HEK293T (cell line): Measurements from ENCODE around the gene SLC7A6.

ENCODE experiments used
- CTCF ChIA-PET: fragments of 350-600 bp; formaldehyde crosslinking; extraction: SDS; loops from one replicate; lab custom pipeline; 2021; ENCODE audit warnings: antibody characterized with exemption, inconsistent platforms; lab: Yijun Ruan, JAX
- POLR2A ChIA-PET: fragments of 350-600 bp; formaldehyde crosslinking; extraction: SDS; loops from one replicate; lab custom pipeline; 2020; ENCODE audit warnings: antibody characterized with exemption, inconsistent platforms; lab: Yijun Ruan, JAX
- DNase-seq: peaks from one replicate; pipeline ENCODE4 v3.0.0; 2012; ENCODE audit warnings: mixed read lengths; ENCODE audit errors: extremely low spot score
- ARNT ChIP-seq: fragments of 450-650 bp; IDR thresholded peaks from 2 replicates; pipeline ENCODE4 v1.6.1; 2017; ENCODE audit warnings: mild to moderate bottlenecking
- BHLHE40 ChIP-seq: fragments of 450-650 bp; IDR thresholded peaks from 2 replicates; pipeline ENCODE4 v1.6.1; 2016; ENCODE audit warnings: mild to moderate bottlenecking, moderate library complexity, borderline replicate concordance
- CTBP1 ChIP-seq: fragments of 450-650 bp; IDR thresholded peaks from 2 replicates; pipeline ENCODE4 v1.6.1; 2016; ENCODE audit warnings: borderline replicate concordance
- ELF4 ChIP-seq: fragments of 450-650 bp; IDR thresholded peaks from 2 replicates; pipeline ENCODE4 v1.6.1; 2017; ENCODE audit warnings: antibody characterized with exemption
- FOXA1 ChIP-seq: fragments of 450-650 bp; IDR thresholded peaks from 2 replicates; pipeline ENCODE4 v1.6.1; 2016; ENCODE audit warnings: mild to moderate bottlenecking
- FOXK2 ChIP-seq: fragments of 450-650 bp; IDR thresholded peaks from 2 replicates; pipeline ENCODE4 v1.6.1; 2016; ENCODE audit warnings: mild to moderate bottlenecking
- FOXM1 ChIP-seq: fragments of 450-650 bp; IDR thresholded peaks from 2 replicates; pipeline ENCODE4 v1.6.1; 2017; ENCODE audit warnings: mild to moderate bottlenecking, borderline replicate concordance
- HDGF ChIP-seq: fragments of 450-650 bp; IDR thresholded peaks from 2 replicates; pipeline ENCODE4 v1.6.1; 2017; ENCODE audit warnings: antibody characterized with exemption, borderline replicate concordance
- L3MBTL2 ChIP-seq: fragments of 450-650 bp; conservative IDR thresholded peaks from 2 replicates; pipeline ENCODE4 v1.6.1; 2016; ENCODE audit warnings: mild to moderate bottlenecking
- LEF1 ChIP-seq: fragments of 450-650 bp; IDR thresholded peaks from 2 replicates; pipeline ENCODE4 v1.6.1; 2017; ENCODE audit warnings: mild to moderate bottlenecking, borderline replicate concordance
- NFRKB ChIP-seq: fragments of 450-650 bp; IDR thresholded peaks from 2 replicates; pipeline ENCODE4 v1.6.1; 2016; ENCODE audit warnings: mild to moderate bottlenecking, moderate library complexity
- SP1 ChIP-seq: fragments of 450-650 bp; IDR thresholded peaks from 2 replicates; pipeline ENCODE4 v1.6.1; 2017
- SUZ12 ChIP-seq: fragments of 450-650 bp; IDR thresholded peaks from 2 replicates; pipeline ENCODE4 v1.6.1; 2016; ENCODE audit warnings: mild to moderate bottlenecking
- TARDBP ChIP-seq: fragments of 450-650 bp; IDR thresholded peaks from 2 replicates; pipeline ENCODE4 v1.6.1; 2016
- ZNF384 ChIP-seq: fragments of 450-650 bp; IDR thresholded peaks from 2 replicates; pipeline ENCODE4 v1.6.1; 2016
- TF ChIP-seq, protein P1 (sequence below): fragments of 450-650 bp; IDR thresholded peaks from 2 replicates; pipeline ENCODE4 v1.6.1; 2016

The SLC7A6 gene

DNA sequence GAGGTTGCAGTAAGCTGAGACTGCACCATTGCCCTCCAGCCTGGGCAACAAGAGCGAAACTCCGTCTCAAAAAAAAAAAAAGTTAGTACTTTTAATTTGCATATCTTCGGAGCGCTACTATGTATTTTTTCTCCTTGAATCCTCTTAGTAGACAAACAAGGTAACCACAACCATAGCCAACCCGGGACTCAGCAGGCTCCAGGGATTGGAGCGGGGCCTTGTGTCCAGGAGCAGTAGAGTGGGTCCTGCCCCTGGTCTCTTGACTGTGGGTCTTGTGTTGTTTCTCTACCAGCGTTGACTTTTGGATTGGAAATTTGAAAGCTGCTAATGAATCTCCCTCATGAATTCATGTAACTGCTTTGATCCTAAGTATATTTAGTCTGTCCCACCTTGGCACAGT, 78.8 kb downstream of the SLC7A6 start:
- DNase-seq: no peak
- TF ChIP-seq FOXM1 (no peak), ZNF384 (no peak), HDGF (no peak), L3MBTL2 (no peak), NFRKB (no peak), FOXA1 (no peak), ELF4 (no peak), SUZ12 (no peak), BHLHE40 (no peak)
- TF ChIP-seq, protein P1, sequence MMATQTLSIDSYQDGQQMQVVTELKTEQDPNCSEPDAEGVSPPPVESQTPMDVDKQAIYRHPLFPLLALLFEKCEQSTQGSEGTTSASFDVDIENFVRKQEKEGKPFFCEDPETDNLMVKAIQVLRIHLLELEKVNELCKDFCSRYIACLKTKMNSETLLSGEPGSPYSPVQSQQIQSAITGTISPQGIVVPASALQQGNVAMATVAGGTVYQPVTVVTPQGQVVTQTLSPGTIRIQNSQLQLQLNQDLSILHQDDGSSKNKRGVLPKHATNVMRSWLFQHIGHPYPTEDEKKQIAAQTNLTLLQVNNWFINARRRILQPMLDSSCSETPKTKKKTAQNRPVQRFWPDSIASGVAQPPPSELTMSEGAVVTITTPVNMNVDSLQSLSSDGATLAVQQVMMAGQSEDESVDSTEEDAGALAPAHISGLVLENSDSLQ: no peak
- CTCF ChIA-PET: no interaction called here

DNA sequence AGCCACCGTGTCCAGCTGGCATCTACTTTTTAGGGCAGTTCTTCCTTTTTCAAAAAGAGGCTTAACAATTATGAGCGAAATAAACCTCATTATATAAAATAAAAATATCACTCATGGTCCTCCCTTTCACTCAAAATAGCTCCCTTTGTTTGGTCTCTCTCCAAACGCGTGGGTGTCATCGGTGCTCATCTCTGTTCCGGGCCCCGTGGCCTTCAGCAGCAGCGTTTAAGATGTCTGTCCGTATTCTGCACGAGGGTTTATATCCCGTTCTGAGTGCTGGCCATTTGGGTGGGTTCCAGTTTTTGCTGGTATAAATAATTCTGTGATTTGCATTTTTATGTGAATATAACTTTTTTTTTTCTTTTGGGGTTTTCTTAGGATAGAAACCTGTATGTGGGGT, 79.9 kb downstream of the SLC7A6 start:
- POLR2A ChIA-PET: no interaction called here
- CTCF ChIA-PET: interaction anchor here (0.6 kb wide), 1 partner anchor 340 kb away, joined by 4 read pairs; no protein-coding TSS in a partner anchor
- DNase-seq: no peak
- TF ChIP-seq HDGF (no peak), LEF1 (no peak), FOXM1 (no peak), TARDBP (no peak), BHLHE40 (no peak), SP1 (no peak), SUZ12 (no peak), ARNT (no peak), NFRKB (no peak), CTBP1 (no peak), FOXA1 (no peak), L3MBTL2 (no peak), FOXK2 (no peak), ELF4 (no peak), ZNF384 (no peak)
- TF ChIP-seq, protein P1: no peak

More for the DNA sequence above, 78.8 kb downstream of the SLC7A6 start:
- POLR2A ChIA-PET: no interaction called here

DNA sequence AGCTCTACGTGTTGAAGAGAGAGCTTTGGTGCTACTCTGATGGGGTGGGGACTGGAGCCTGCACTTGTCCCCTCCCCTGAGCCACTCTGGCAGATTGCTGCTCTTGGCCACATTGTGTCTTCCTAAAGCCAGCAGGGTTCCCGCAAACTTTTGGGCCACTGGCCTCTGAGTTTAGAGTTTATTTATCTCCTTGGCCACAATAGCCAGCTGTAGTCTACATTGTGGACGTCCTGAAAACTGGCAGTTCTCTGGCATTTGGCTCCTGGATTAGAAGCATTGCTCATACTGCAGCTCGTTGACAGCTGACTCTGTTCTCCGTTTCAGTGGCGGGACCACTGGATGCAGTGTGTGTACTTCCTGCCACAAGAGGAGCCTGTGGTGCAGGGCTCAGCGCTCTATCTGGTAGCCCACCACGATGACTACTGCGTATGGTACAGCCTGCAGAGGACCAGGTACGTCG, 81.1 kb downstream of the SLC7A6 start:
- ChIA-PET POLR2A (no interaction called here), CTCF (no interaction called here)
- TF ChIP-seq FOXK2: no peak
- no peak for TF ChIP-seq CTBP1
- TF ChIP-seq SUZ12: no peak
- TF ChIP-seq, protein P1: no peak
- TF ChIP-seq HDGF: no peak
- no peak for TF ChIP-seq SP1
- no peak for TF ChIP-seq LEF1
- TF ChIP-seq ZNF384: no peak
- no peak for TF ChIP-seq NFRKB
- no peak for TF ChIP-seq BHLHE40
- no peak for TF ChIP-seq ELF4
- no peak for TF ChIP-seq L3MBTL2
- TF ChIP-seq TARDBP: no peak
- TF ChIP-seq FOXA1: no peak
- TF ChIP-seq FOXM1: no peak
- DNase-seq: no peak

DNA sequence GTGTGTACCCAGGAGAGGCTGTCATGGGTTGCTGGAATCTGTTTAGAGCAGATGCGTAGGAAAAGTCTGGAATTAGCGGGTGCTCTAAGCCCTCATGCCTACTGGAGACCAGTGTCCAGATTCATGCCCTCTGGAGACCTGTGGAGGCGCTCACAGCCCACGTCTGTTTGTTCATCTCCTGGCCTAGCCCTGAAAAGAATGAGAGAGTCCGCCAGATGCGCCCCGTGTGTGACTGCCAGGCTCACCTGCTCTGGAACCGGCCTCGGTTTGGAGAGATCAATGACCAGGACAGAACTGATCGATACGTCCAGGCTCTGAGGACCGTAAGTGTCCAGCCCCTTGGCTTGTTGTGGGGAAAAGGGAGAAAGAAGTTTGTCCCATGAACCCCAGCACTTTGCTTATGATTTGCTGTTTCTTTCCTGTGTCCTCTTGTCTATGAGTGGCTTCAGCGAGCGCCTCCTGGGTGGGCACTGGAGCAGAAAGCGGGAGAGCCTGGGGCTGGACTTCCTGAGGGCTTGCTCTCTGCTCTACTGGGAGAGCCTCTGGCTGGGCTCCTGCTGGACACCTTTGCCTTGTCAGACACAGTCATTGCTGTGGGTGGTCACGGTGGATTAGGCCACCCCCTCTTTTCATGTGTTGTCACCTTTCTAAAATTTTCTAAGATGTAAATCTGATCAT, 81.8 kb downstream of the SLC7A6 start:
- ChIA-PET CTCF (no interaction called here), POLR2A (no interaction called here)
- TF ChIP-seq HDGF: no peak
- TF ChIP-seq SP1: no peak
- TF ChIP-seq NFRKB: no peak
- TF ChIP-seq ELF4: no peak
- TF ChIP-seq, protein P1: no peak
- TF ChIP-seq ZNF384: no peak
- no peak for TF ChIP-seq L3MBTL2
- no peak for TF ChIP-seq FOXM1
- TF ChIP-seq BHLHE40: no peak
- no peak for TF ChIP-seq CTBP1
- no peak for TF ChIP-seq TARDBP
- TF ChIP-seq LEF1: no peak
- no peak for TF ChIP-seq SUZ12
- no peak for TF ChIP-seq FOXA1
- TF ChIP-seq FOXK2: no peak
- no peak for TF ChIP-seq ARNT

DNA sequence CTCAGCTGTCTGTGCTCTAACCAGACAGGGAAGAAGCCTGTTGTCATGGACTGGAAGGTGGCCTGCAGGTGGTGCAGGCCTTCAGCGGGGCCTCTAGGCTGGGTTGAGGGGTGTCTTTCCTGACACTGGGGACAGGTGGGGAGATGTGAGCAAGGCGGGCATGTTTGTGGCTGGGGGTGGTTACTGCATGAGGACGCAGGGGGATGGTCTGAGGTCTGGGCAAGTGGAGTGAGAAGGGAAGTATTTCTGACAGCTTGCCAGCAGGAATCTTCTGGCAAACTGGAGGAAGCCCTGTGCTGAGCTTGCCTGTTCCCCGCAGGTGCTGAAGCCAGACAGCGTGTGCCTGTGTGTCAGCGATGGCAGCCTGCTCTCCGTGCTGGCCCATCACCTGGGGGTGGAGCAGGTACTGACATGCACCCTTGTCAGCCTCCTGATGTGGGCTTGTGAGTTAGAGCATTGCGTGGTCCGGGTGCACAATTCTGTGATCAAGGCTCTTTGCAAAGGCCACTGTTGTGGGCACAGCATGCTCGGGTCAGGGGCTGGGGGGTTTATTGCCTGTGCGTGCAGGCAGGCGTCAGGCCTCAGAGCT, 82.7 kb downstream of the SLC7A6 start:
- ChIA-PET POLR2A (no interaction called here), CTCF (no interaction called here)
- no peak for TF ChIP-seq ZNF384
- TF ChIP-seq, protein P1: no peak

More for the DNA sequence above, 81.8 kb downstream of the SLC7A6 start:
- no peak for DNase-seq

More for the DNA sequence above, 82.7 kb downstream of the SLC7A6 start:
- no peak for DNase-seq
